C4-2B (cell line): Measurements from ENCODE around the gene STC2.

ENCODE experiments used
- CTCF ChIP-seq: fragments of 450-650 bp; conservative IDR thresholded peaks from 2 replicates; pipeline ENCODE4 v1.5.1; 2017; ENCODE audit warnings: mild to moderate bottlenecking
- ZFX ChIP-seq: fragments of 450-650 bp; IDR thresholded peaks from 2 replicates; pipeline ENCODE4 v1.6.1; 2017

- TF ChIP-seq CTCF: no peak
- TF ChIP-seq ZFX: no peak
Measured at GRCh38 chr5:173304591-173304988, 23.6 kb downstream of the STC2 start.
